Sigmoid colon (tissue), 4 donors: Measurements from ENCODE around the gene PBX2.
A peak's percentile ranks its signal among the peaks of the same experiment; 100 is the strongest.

ENCODE experiments used
- CTCF ChIP-seq, 4 experiments: fragments of 450-650 bp in 3 of 4; fragments of 200-600 bp in 1 of 4; IDR thresholded peaks; one replicate each; pipeline ENCODE4 v1.5.1; 2016 to 2019; ENCODE audit warnings: antibody characterized with exemption in 4 of 4, mild to moderate bottlenecking in 3 of 4, moderate library complexity in 2 of 4
- POLR2AphosphoS5 ChIP-seq, 4 donors: sonication (generic); formaldehyde crosslinking; IDR thresholded peaks; one replicate each; pipeline ENCODE4 v1.6.1; 2017; ENCODE audit warnings: antibody characterized with exemption in 4 of 4

- TF ChIP-seq CTCF (IDR thresholded peaks at IDR 0.05) (no peak), POLR2AphosphoS5 (IDR thresholded peaks at IDR 0.05) (peak in 1 of 4 donors; percentile 13)
Observed at GRCh38 chr6:32223258-32224235, 33.5 kb upstream of the PBX2 start, which contains the start of gene NOTCH4.
